Thyroid gland (tissue), 4 donors: ENCODE results near the gene GDNF.

Source experiments
- POLR2A ChIP-seq, 2 donors: fragments of 450-650 bp; IDR thresholded peaks; one replicate each; pipeline ENCODE4 v1.6.1; 2017; ENCODE audit warnings: antibody characterized with exemption in 2 of 2, mild to moderate bottlenecking in 2 of 2, moderate library complexity in 1 of 2
- TF ChIP-seq, protein P1 (sequence below), 6 experiments: fragments of 200-600 bp in 3 of 6; fragments of 450-650 bp in 3 of 6; sonication (generic) in 3 of 6; IDR thresholded peaks; one replicate each; pipeline ENCODE4 v1.5.1; 2016 to 2019; ENCODE audit warnings: antibody characterized with exemption in 6 of 6, mild to moderate bottlenecking in 2 of 6, inconsistent platforms in 1 of 6, moderate library complexity in 1 of 6

DNA sequence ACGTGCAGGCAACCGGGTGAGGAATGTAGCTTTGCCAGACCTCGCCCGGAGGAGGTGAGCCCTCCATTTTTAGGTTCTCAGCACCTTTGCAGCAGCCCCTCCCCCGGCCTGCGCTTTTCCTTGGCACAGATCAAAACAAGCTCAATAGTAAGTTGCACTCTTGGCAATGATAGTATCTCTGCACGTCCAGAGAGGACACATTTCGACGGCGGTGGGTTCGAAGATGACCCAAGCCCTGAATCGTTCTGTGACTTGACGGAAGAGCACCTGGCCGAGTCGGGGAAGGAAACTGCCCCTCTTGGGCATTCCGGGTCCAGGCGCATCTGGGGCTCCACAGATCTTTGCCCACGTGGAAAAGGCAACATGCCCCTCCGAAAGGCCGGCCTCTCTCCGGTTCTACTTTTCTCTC lies 904 bp downstream of the GDNF start:
- TF ChIP-seq, protein P1, sequence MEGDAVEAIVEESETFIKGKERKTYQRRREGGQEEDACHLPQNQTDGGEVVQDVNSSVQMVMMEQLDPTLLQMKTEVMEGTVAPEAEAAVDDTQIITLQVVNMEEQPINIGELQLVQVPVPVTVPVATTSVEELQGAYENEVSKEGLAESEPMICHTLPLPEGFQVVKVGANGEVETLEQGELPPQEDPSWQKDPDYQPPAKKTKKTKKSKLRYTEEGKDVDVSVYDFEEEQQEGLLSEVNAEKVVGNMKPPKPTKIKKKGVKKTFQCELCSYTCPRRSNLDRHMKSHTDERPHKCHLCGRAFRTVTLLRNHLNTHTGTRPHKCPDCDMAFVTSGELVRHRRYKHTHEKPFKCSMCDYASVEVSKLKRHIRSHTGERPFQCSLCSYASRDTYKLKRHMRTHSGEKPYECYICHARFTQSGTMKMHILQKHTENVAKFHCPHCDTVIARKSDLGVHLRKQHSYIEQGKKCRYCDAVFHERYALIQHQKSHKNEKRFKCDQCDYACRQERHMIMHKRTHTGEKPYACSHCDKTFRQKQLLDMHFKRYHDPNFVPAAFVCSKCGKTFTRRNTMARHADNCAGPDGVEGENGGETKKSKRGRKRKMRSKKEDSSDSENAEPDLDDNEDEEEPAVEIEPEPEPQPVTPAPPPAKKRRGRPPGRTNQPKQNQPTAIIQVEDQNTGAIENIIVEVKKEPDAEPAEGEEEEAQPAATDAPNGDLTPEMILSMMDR (IDR thresholded peaks at IDR 0.05): no peak
- no peak for TF ChIP-seq POLR2A (IDR thresholded peaks at IDR 0.05)
